ENCODE measurements around the gene RNPS1.

RNPS1 gene

DNA sequence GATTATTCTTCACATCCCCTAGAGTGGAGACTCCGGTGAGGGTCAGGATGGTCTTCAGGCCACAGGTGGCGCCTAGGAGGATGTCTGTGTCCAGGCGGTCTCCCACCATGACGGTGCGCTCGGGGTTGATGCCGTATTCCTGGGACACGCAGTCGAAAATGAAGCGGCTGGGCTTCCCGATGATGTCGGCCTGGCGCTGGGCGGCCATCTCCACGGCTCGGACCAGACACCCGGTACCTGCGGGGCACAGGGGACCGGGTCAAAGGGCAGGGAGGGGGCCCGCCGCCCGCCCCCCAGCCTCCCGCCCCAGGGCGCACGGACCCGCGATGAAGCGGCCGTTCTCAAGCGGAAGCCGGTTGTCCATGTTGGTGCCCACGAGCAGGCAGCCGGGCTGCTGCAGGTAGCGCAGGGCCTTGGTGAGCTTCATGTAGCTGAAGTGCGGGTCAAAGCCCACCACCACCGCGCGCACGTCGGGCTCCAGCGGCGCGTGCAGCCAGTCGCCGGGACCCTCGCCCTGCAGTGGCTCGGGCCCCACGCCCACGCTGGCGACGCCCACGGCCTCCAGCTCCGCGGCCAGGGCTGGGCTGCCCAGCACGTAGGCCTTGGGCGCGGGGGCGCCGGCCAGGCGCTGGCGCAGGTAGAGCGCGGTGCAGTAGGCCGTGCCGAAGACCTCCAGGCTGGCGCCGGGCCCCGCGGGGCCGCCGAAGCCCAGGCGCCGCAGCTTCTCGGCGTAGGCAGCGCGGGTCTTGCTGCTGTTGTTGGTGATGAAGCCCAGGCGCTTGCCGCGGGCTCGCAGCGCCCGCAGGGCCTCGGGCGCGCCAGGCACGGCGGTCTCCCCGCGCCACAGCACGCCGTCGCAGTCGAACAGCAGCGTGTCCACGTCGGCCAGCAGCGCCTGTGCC lies 53.9 kb downstream of the RNPS1 start:
- no peak for DNase-seq (ENCODE audit: low read depth)

DNA sequence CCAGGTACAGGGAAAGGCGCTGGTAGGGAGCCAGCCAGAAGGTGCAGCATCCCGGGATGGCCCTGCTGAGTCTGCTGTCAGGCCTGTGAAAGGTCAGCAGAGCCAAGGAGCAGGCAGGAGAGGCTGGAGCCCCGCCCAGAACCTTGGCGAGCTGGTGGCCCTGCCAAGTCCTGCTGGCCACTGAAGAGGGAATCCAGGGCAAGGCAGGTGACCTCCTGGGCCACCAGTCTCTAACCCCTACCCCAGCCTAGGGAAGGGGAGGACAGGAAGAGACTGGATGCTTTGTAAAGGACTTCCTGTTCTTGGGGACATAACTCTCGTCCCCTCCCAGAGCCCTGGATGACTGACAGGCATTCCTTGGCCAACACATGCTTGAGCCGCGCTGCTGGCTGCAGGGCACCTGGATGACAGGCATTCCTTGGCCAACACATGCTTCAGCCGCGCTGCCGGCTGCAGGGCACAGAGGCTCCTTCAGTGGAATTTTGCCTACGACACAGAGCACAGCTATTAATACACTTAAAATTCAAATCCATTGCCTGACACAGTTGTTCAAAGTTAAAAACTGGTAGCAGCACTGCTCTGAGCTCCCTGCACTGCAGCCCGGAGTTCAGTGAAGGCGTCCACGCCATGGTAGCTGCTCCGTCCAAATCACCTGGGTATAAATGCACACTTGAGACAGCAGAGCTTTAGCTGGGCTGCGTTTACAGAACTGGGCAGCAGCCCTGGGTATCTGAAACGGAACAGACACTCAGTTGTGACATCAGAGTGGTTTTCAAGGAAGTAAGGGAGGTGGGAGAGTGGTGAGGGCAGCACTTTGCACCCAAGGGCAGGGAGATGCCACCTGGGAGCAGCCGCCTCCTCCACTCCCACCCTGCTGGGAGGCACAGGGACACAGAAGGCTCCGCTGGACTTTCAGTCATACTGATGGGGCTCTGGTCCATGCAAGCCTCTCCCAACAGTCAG lies 55.3 kb downstream of the RNPS1 start:
- DNase-seq (ENCODE audit: low read depth), result no peak

GRCh38 chr16:2211923-2212347 lies 56.0 kb downstream of the RNPS1 start:
- no peak for DNase-seq (ENCODE audit: low read depth)

- no peak for DNase-seq (ENCODE audit: low read depth)
Measured at GRCh38 chr16:2210386-2211365, 57.2 kb downstream of the RNPS1 start, which contains the start of gene BRICD5. Gene BRICD5, minus strand, starts transcription at chr16:2210863. Its CDS starts 30 bp downstream, at chr16:2210833.

DNA sequence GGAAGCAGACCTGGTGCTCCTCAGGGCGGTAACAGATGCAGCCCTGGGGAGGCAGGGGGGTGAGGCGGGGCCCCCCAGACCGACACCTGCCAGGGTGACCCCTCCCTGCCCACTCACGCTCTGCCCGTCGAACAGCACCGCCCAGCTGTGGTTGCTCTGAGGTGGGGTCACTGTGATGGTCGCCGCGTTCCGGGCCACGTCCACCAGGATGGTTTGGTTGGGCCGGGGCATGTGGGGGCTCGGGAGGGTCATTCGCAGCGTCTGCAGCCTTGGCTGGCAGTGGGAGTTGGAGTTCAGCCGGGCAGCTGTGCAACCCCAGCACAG lies 58.0 kb downstream of the RNPS1 start:
- no peak for DNase-seq (ENCODE audit: low read depth)

DNA sequence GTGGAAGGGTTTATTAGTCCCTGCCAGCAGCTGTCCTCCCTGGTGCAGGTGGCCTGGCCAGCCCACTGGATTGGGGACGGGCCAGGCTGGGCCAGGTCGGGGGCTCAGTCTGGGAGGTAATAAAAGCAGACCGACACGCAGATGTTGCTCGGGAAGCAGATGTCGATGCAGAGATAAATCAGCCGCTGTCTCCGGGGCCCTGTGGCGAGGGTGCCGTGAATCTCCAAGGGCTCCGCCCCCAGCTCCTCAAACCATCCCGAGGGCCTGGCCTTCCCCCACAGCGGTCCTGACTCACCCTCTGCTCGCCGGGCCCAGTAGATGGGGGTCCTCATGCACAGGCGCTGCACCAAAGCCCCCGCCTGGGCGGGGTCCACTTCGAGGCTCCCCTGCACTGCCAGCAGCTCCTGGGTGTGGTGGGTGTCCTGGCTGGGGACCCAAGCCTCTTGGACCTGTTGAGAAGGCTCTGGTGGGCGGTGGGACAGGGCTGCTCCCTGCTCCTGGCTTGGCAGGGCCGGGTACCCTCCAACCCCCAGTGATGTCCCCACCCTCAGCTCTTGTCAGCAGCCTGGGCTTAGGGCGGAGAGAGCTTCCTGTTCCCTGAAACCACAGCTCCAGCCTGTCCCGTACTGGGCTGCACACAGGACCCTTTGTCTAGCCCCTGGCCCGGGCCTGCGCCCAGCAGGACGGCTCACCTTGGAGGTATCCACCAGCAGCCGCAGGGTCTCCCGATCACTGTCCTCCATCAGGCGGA lies 58.5 kb downstream of the RNPS1 start:
- no peak for DNase-seq (ENCODE audit: low read depth)

DNA sequence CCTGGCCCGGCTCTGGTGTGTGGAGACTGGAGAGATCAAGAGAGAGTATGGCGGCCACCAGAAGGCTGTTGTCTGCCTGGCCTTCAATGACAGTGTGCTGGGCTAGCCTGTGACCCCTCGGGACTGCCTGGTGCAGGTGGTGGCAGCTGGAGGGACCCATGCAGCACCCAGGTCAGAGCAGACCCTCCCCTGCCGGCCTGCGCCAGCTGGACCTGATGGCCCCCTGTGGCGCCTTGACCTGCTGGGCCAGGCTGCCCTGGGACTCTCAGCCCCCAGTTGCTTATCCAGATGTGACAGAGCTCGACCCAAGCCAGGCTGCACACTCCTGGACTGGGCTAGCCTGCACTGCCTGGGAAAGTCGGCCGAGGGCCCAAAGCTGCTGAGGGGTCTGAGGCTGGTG lies 59.2 kb downstream of the RNPS1 start:
- DNase-seq (ENCODE audit: low read depth), result no peak

GRCh38 chr16:2208308-2208707 lies 59.6 kb downstream of the RNPS1 start:
- DNase-seq (ENCODE audit: low read depth), result no peak

DNA sequence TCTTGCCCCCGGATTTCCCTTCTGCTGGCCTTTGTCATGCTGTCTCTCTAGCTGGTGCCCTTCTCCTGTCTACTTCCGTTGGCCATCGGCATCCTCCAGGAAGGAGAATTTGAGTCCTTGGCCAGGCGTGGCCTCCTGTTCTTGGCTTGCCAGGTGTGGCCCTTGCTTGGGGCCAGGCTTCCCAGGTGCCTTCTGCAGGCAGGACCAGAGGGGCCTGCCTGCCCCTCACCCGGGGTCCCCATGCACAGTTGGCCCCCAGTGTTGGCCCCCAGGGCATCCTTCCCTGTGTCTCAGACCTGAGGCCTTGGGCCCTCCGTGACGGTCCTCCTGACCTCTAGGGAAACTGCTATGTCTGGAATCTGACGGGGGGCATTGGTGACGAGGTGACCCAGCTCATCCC lies 60.1 kb downstream of the RNPS1 start:
- no peak for DNase-seq (ENCODE audit: low read depth)

- no peak for DNase-seq (ENCODE audit: low read depth)
Measured at GRCh38 chr16:2206780-2207433, 61.0 kb downstream of the RNPS1 start.

DNA sequence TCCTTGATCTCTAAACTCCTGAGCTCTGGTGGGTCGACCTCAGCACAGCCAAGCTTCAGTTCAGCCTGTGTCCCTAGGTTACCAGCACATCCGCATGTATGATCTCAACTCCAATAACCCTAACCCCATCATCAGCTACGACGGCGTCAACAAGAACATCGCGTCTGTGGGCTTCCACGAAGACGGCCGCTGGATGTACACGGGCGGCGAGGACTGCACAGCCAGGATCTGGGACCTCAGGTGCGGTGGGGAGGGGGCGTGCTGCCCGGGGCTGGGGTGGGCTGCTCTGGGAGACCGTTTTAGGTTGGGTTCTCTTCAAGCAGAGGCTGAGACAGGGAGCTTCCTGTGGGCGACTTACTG lies 61.5 kb downstream of the RNPS1 start:
- no peak for DNase-seq (ENCODE audit: low read depth)

DNA sequence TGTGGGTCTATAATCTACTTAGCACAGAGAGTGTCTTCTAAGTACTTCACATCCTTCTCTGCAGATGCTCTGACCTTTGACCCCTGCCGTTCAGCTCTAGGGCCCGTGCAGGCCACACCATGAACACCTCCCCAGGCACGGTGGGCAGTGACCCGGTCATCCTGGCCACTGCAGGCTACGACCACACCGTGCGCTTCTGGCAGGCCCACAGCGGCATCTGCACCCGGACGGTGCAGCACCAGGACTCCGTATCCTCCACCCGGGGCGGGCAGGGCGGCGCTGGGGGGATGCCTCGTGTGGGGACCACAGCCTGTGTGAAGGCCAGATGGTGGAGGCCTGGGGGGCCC lies 62.0 kb downstream of the RNPS1 start:
- no peak for DNase-seq (ENCODE audit: low read depth)

DNA sequence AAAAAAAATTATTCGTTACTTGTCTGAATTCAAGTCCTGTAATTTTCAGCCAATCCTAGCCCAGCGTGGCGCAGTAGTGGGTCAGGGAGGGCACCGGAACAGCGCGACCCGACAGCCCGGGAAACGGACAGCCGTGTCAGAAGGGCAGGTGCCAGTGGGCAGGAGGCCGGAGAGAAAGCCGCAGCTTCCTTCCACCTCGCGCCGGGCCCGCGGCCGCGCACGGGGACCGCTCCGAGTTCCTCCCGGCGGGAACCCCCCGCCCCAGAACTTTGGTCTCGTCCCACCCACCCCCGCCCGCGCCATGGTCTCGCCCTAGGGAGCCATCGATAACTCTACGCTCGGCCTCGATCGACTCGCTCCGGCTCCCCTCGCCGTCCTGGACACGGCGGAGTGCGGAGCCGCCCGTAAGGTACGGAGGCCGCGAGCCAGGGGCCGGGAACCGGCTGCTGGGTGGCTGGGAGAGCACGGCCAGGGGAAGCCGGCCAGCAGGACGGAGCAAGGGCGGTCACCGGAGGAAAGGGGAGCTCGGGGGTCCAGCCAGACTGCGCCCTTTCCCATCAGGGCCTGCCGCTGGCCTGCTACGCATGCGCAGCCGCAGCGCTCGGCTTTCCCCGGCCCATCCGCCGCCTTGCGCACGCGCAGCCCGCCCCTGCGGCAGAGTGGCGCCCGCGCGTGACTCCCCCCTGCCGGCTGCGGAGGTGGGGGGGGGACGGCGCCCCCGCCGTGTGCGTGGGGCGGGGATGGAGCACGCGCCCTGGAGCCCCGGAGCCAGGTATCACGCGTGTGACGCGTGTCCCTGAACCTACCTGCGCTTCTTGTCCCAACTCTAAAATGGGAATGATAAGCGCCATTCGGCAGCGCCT lies 62.6 kb downstream of the RNPS1 start, which contains the start of gene MLST8:
TSS of gene MLST8 (plus strand) at position 351 of the 863 bp plus-strand sequence. CDS start 632 bp downstream, outside the sequence.
- DNase-seq (ENCODE audit: low read depth), result peak; percentile 82

DNA sequence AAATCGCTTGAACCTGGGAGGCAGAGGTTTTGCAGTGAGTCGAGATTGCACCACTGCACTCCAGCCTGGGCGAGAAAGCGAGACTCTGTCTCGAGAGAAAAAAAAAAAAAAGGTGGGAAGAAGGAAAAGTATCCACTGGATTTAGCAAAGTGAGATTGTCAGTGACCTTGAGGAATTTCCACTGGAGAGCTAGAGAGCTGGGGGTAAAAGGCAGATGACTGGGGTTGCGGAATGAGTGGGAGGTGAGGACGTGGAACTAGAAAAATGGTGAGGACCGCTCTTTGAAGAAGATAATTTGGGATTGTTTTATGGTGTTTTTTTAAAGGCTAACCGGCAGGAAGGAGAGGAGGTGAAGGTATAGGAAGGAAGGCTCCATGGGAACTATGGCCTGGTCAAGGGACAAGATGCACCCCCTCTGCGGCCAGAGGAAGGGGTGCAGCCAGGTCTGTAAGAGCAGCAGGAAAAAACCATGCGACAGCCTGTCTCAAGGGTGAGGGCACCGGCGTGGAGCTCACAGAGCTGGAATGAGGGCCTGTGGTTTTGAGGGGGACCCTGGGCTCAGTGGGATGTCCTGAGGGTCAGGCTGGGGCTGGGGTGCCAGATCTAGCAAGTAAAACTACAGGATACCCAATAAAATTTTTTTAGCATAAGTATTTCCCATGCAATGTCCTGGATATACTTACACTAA lies 63.4 kb downstream of the RNPS1 start:
- no peak for DNase-seq (ENCODE audit: low read depth)
